ELR (cell line): Measurements from ENCODE around the gene LDAF1.
"Not testable (repeated sequence)": the region's sequence is repeated elsewhere in the genome, so short reads cannot be mapped to it uniquely, and the experiment has no call there.

Source experiments
- DNase-seq: peaks from one replicate; pipeline ENCODE4 v3.0.0-alpha.2; 2015; ENCODE audit warnings: low read depth

LDAF1 gene

GRCh38 chr16:21162661-21163151 is 4.2 kb downstream of the LDAF1 start:
- no peak for DNase-seq

GRCh38 chr16:21163576-21163975 is 5.1 kb downstream of the LDAF1 start:
- peak; percentile 23 for DNase-seq

- no peak for DNase-seq
Observed at GRCh38 chr16:21164521-21165168, 6.2 kb downstream of the LDAF1 start.

- peak; percentile 43 for DNase-seq
Observed at GRCh38 chr16:21166561-21166961, 8.1 kb downstream of the LDAF1 start.

- DNase-seq, result peak; percentile 98
Observed at GRCh38 chr16:21167360-21167759, 8.9 kb downstream of the LDAF1 start.

- no peak for DNase-seq
Observed at GRCh38 chr16:21167929-21168602, 9.6 kb downstream of the LDAF1 start.

GRCh38 chr16:21169249-21169981 is 10.9 kb downstream of the LDAF1 start:
- DNase-seq, result peak; percentile 69

GRCh38 chr16:21170116-21170515 is 11.6 kb downstream of the LDAF1 start:
- DNase-seq, result not testable (repeated sequence)

GRCh38 chr16:21172650-21173049 is 14.2 kb downstream of the LDAF1 start:
- DNase-seq, result no peak

GRCh38 chr16:21175397-21175796 is 16.9 kb downstream of the LDAF1 start:
- no peak for DNase-seq

GRCh38 chr16:21179126-21179982 is 20.9 kb downstream of the LDAF1 start:
- no peak for DNase-seq

- DNase-seq, result no peak
Observed at GRCh38 chr16:21179983-21180365, 21.5 kb downstream of the LDAF1 start.

GRCh38 chr16:21183995-21184394 is 25.5 kb downstream of the LDAF1 start:
- no peak for DNase-seq

GRCh38 chr16:21184834-21185233 is 26.4 kb downstream of the LDAF1 start:
- DNase-seq, result peak; percentile 27

- no peak for DNase-seq
Observed at GRCh38 chr16:21185659-21186325, 27.3 kb downstream of the LDAF1 start.

GRCh38 chr16:21186326-21186691 is 27.8 kb downstream of the LDAF1 start:
- peak; percentile 32 for DNase-seq

GRCh38 chr16:21189311-21189710 is 30.8 kb downstream of the LDAF1 start:
- no peak for DNase-seq

- no peak for DNase-seq
Observed at GRCh38 chr16:21190013-21190412, 31.5 kb downstream of the LDAF1 start.

GRCh38 chr16:21190599-21190998 is 32.1 kb downstream of the LDAF1 start:
- no peak for DNase-seq

- no peak for DNase-seq
Observed at GRCh38 chr16:21192991-21193390, 34.5 kb downstream of the LDAF1 start.

- DNase-seq, result peak; percentile 4
Observed at GRCh38 chr16:21194771-21195301, 36.4 kb downstream of the LDAF1 start.
